GM21619 (cell line): Measurements from ENCODE around the gene CEP135.
"Not testable (repeated sequence)": the region's sequence is repeated elsewhere in the genome, so short reads cannot be mapped to it uniquely, and the experiment has no call there.

Experiments used
- ATAC-seq: cut with Tn5 transposase; IDR thresholded peaks from one replicate; pipeline ENCODE4 v1.9.1; 2021; ENCODE audit not compliant: unreplicated experiment

The CEP135 gene

GRCh38 chr4:55941881-55942396 lies 6.8 kb upstream of the CEP135 start:
- no peak for ATAC-seq

GRCh38 chr4:55947254-55947882 lies 1.4 kb upstream of the CEP135 start:
- ATAC-seq: peak; percentile 31

GRCh38 chr4:55947912-55948725 lies 626 bp upstream of the CEP135 start:
- no peak for ATAC-seq

GRCh38 chr4:55949482-55949802 lies 697 bp downstream of the CEP135 start:
- no peak for ATAC-seq

- ATAC-seq: no peak
Measured at GRCh38 chr4:55951191-55951922, 2.6 kb downstream of the CEP135 start.

- ATAC-seq: no peak
Measured at GRCh38 chr4:55955710-55956109, 7.0 kb downstream of the CEP135 start.

- no peak for ATAC-seq
Measured at GRCh38 chr4:55959655-55960054, 10.9 kb downstream of the CEP135 start.

- ATAC-seq: no peak
Measured at GRCh38 chr4:55964046-55964445, 15.3 kb downstream of the CEP135 start.

GRCh38 chr4:55965585-55965984 lies 16.8 kb downstream of the CEP135 start:
- no peak for ATAC-seq

- not testable (repeated sequence) for ATAC-seq
Measured at GRCh38 chr4:55966324-55966723, 17.6 kb downstream of the CEP135 start.

GRCh38 chr4:55967376-55967775 lies 18.6 kb downstream of the CEP135 start:
- no peak for ATAC-seq

- ATAC-seq: no peak
Measured at GRCh38 chr4:55973650-55974049, 24.9 kb downstream of the CEP135 start.

- no peak for ATAC-seq
Measured at GRCh38 chr4:55977811-55978210, 29.1 kb downstream of the CEP135 start.

GRCh38 chr4:55979562-55979961 lies 30.8 kb downstream of the CEP135 start:
- no peak for ATAC-seq

- peak; percentile 77 for ATAC-seq
Measured at GRCh38 chr4:55980725-55981124, 32.0 kb downstream of the CEP135 start.

- ATAC-seq: no peak
Measured at GRCh38 chr4:55982976-55983375, 34.2 kb downstream of the CEP135 start.

- no peak for ATAC-seq
Measured at GRCh38 chr4:55989766-55990165, 41.0 kb downstream of the CEP135 start.

- peak; percentile 74 for ATAC-seq
Measured at GRCh38 chr4:55993994-55994663, 45.4 kb downstream of the CEP135 start.

- no peak for ATAC-seq
Measured at GRCh38 chr4:55996646-55997045, 47.9 kb downstream of the CEP135 start.

- ATAC-seq: no peak
Measured at GRCh38 chr4:56003606-56004005, 54.9 kb downstream of the CEP135 start.

GRCh38 chr4:56004235-56004634 lies 55.5 kb downstream of the CEP135 start:
- no peak for ATAC-seq
